Measurements from ENCODE around the gene MYO7A. TPM values are rescaled to one million over a fixed set of nuclear protein-coding genes. Genes with fewer than 3 reads are reported as not detected.

The MYO7A gene
- total RNA-seq, 1 donor from 2014 or later = 11.6 TPM

GRCh38 chr11:77144196-77144856 is 16.3 kb downstream of the MYO7A start:
- peaks cover 8% of the 10 kb centered on the region for H3K27me3 Mint-ChIP-seq (ENCODE audit: unreplicated experiment)
- H3K9me3 Mint-ChIP-seq (ENCODE audit: unreplicated experiment) = peaks cover 8% of the 10 kb centered on the region
- no peak overlapping the region for H3K4me3 Mint-ChIP-seq (ENCODE audit: unreplicated experiment)
- no peak for DNase-seq
- TF ChIP-seq, protein P1, sequence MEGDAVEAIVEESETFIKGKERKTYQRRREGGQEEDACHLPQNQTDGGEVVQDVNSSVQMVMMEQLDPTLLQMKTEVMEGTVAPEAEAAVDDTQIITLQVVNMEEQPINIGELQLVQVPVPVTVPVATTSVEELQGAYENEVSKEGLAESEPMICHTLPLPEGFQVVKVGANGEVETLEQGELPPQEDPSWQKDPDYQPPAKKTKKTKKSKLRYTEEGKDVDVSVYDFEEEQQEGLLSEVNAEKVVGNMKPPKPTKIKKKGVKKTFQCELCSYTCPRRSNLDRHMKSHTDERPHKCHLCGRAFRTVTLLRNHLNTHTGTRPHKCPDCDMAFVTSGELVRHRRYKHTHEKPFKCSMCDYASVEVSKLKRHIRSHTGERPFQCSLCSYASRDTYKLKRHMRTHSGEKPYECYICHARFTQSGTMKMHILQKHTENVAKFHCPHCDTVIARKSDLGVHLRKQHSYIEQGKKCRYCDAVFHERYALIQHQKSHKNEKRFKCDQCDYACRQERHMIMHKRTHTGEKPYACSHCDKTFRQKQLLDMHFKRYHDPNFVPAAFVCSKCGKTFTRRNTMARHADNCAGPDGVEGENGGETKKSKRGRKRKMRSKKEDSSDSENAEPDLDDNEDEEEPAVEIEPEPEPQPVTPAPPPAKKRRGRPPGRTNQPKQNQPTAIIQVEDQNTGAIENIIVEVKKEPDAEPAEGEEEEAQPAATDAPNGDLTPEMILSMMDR (IDR thresholded peaks at IDR 0.05; ENCODE audit: partially characterized antibody, unreplicated experiment) = no peak
- H3K27ac Mint-ChIP-seq (ENCODE audit: unreplicated experiment) = no peak overlapping the region
- H3K4me1 Mint-ChIP-seq (ENCODE audit: low read depth, unreplicated experiment) = peaks cover 34% of the 10 kb centered on the region
- H3K36me3 Mint-ChIP-seq (ENCODE audit: unreplicated experiment) = no peaks in the 10 kb centered on the region

- TF ChIP-seq, protein P1 (IDR thresholded peaks at IDR 0.05; ENCODE audit: partially characterized antibody, unreplicated experiment) = no peak
- peaks cover 8% of the 10 kb centered on the region for H3K9me3 Mint-ChIP-seq (ENCODE audit: unreplicated experiment)
- H3K27ac Mint-ChIP-seq (ENCODE audit: unreplicated experiment) = no peak overlapping the region
- no peak for DNase-seq
- H3K36me3 Mint-ChIP-seq (ENCODE audit: unreplicated experiment) = no peaks in the 10 kb centered on the region
- peaks cover 8% of the 10 kb centered on the region for H3K27me3 Mint-ChIP-seq (ENCODE audit: unreplicated experiment)
- H3K4me3 Mint-ChIP-seq (ENCODE audit: unreplicated experiment) = no peak overlapping the region
- H3K4me1 Mint-ChIP-seq (ENCODE audit: low read depth, unreplicated experiment) = peaks cover 30% of the 10 kb centered on the region
These were observed 16.9 kb downstream of the MYO7A start for GRCh38 chr11:77144857-77145428.

- Mint-ChIP-seq H3K27ac (ENCODE audit: unreplicated experiment) (peak overlapping the region; percentile 78), H3K9me3 (ENCODE audit: unreplicated experiment) (peaks cover 8% of the 10 kb centered on the region), H3K27me3 (ENCODE audit: unreplicated experiment) (peaks cover 8% of the 10 kb centered on the region), H3K36me3 (ENCODE audit: unreplicated experiment) (no peaks in the 10 kb centered on the region), H3K4me3 (ENCODE audit: unreplicated experiment) (no peak overlapping the region), H3K4me1 (ENCODE audit: low read depth, unreplicated experiment) (peaks cover 30% of the 10 kb centered on the region)
- no peak for DNase-seq
- TF ChIP-seq, protein P1 (IDR thresholded peaks at IDR 0.05; ENCODE audit: partially characterized antibody, unreplicated experiment) = no peak
These were observed 18.4 kb downstream of the MYO7A start for GRCh38 chr11:77146261-77147035.

DNA sequence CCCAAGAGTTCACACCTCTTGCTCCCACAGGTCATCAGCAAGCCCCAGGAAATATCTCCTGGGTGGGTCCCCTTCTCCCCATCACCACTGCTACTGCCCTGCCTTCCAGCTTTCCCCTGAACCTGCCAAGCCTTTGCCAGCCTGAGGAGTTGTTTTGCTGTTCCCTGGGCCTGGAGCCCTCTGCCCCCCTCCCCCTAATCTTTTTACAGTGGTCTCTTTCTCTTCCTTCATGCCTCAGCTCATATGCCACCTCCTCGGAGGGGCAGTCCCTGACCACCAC is 18.9 kb downstream of the MYO7A start:
- Mint-ChIP-seq H3K4me1 (ENCODE audit: low read depth, unreplicated experiment) (peaks cover 31% of the 10 kb centered on the region), H3K4me3 (ENCODE audit: unreplicated experiment) (peak overlapping the region; percentile 47), H3K27ac (ENCODE audit: unreplicated experiment) (peak overlapping the region; percentile 54), H3K27me3 (ENCODE audit: unreplicated experiment) (peaks cover 8% of the 10 kb centered on the region), H3K9me3 (ENCODE audit: unreplicated experiment) (peaks cover 6% of the 10 kb centered on the region), H3K36me3 (ENCODE audit: unreplicated experiment) (no peaks in the 10 kb centered on the region)
- TF ChIP-seq, protein P1 (IDR thresholded peaks at IDR 0.05; ENCODE audit: partially characterized antibody, unreplicated experiment) = no peak
- DNase-seq = no peak

Measured in glutamatergic neuron (in vitro differentiated cells).